NCI-H2029 (cell line): ENCODE data around the gene TPD52L3.

ENCODE experiments used
- DNase-seq: peaks from one replicate; lab custom pipeline; 2025; lab: John Stamatoyannopoulos, UW

Gene TPD52L3

DNA sequence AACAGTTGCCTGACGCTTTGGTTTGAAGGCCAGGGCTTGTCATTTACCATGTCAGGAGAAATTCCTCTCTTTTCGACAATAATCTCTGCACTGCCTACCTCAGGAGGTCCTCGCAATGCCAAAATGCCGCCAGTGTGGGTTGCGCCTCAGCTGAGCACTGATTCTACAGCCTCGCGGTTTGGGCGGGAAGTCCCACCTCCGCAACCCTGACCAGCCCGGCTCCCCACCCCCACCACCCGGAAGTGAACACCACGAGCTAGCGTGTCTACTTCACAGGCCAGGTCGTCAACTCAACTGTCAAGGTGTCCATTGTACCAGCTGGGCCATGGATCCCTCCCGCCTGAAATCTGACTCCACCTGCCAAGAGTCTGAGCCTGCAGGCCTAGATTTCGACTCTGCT, at the start of gene TPD52L3:
TSS of gene TPD52L3 (plus strand) at position 273 of the 400 bp plus-strand sequence. CDS start 221 bp downstream, outside the sequence.
- DNase-seq, result no peak

GRCh38 chr9:6301858-6302257, 26.3 kb upstream of the TPD52L3 start:
- DNase-seq, result no peak

DNA sequence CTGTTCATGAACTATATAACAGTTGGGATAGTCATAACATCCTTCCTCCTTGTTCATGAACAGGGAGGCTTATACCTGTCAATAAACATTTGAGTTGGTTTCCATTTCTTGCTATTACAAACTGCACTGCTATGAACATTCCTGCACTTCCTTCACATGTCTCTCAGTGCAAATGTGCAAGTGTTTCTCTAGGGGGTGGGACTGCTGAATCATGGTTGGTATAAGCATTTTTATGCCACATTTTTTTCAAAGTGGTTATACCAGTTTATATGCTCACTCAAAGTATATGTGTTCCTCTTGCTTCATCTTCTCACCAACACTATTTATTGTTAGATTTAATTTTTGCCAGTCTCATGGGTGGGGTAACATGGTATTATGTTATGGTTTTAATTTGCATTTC, 25.8 kb upstream of the TPD52L3 start:
- no peak for DNase-seq

DNA sequence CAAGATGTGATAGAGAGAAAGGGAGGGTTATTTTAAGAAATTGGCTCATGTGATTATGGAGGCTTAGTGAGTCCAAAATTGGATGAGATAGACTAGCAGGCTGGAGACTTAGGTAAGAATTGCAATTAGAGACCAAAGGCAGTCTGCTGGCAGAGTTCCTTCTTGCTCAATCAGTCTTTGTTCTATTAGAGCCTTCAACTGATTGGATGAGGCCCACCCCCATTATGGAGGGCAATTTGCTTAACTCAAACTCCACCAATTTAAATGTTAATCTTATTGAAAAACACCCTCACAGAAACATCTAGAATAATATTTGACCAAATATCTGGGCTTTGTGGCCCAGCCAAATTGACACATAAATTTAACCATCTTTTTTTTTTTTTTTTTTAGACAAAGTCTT, 23.9 kb upstream of the TPD52L3 start:
- no peak for DNase-seq

DNA sequence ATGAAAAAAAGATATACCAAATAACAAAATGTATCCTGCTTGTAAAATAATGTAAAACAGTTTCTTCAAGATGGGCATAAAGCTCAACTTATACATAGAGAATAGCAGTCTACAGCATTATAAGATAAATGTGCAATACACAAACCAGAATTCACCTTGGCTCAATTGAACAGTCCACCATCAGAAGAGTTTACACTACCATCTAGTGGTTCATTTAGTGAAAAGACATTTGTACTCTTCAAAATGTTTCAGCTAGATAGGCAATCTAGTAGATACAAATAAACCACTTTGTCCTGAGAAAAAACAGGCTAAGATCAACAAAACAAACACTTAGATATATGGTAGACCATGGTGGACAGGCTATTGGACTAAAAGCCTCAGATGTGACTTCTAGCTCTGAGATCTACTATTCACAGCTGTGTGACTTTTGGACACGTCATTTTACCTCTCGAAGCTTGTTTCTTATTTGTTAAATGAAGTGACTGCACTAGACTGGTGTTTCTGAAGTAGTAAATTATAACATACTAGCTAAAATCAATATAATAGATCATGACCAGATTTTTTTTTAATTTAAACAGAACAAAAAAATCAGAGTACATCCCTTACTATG, 22.1 kb upstream of the TPD52L3 start:
- DNase-seq, result no peak

DNA sequence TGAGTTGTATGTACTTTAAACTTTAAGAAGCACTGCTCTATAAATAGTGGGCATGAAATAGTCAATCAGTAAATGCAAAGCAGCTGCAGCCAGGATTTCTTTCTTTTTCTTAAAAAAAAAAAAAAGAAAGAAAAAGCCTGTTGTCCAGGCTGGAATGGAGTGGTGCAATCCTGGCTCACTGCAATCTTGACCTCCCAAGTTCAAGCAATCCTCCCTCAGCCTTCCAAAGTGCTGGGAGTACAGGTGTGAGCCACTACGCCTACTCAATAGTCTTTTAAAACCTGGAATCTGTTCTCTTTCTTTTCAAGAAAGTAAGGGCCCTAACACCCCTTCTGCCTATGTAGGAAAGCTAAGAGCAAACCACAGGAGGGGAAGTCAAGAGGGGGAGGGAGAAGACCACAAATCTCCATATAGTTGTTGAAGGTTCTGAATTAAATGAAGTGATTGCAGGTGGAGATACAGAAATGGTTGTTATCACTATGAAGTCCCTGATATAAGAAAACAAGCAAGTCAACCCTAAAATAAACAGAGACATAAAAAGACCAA, 20.6 kb upstream of the TPD52L3 start:
- DNase-seq, result no peak

GRCh38 chr9:6330958-6331634, 2.9 kb downstream of the TPD52L3 start:
- no peak for DNase-seq

DNA sequence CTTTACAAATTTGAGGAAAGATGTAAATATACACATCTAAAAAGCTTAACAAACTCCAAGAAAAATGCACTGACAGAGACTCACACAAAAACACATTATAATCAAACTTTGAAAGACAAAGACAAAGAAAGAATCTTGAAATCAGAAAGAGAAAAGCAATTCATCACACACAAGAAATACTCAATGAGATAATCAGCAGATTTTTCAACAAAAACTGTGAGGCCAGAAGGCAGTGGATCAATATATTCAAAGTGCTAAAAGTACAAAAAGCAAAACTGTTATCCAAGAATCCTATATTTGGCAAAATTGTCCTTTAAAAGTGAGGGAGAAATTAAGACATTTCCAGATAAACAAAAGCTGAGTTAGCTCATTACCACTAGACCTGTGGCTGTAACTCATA, 6.1 kb downstream of the TPD52L3 start:
- no peak for DNase-seq

- DNase-seq, result no peak
These were observed 20.6 kb downstream of the TPD52L3 start for GRCh38 chr9:6348766-6349165.

- no peak for DNase-seq
These were observed 23.6 kb downstream of the TPD52L3 start for GRCh38 chr9:6351737-6352136.

GRCh38 chr9:6354072-6354686, 26.0 kb downstream of the TPD52L3 start:
- no peak for DNase-seq

GRCh38 chr9:6355728-6356127, 27.6 kb downstream of the TPD52L3 start:
- DNase-seq, result no peak

GRCh38 chr9:6356441-6356840, 28.3 kb downstream of the TPD52L3 start:
- DNase-seq, result no peak

GRCh38 chr9:6356904-6357303, 28.7 kb downstream of the TPD52L3 start:
- no peak for DNase-seq

- no peak for DNase-seq
These were observed 39.1 kb downstream of the TPD52L3 start for GRCh38 chr9:6367128-6367890.

GRCh38 chr9:6368831-6369230, 40.7 kb downstream of the TPD52L3 start:
- no peak for DNase-seq
